Activated CD4-positive, alpha-beta T cell treated with anti-CD3 and anti-CD28 coated beads, Interleukin-2, amount 50 U/mL, for 24 hours (primary cell): ENCODE results near the gene MRI1.

Experiments
- DNase-seq, 2 donors: peaks; one replicate each; pipeline ENCODE4 v3.0.0-alpha.2; 2020; ENCODE audit warnings: low read depth in 1 of 2, low spot score in 1 of 2

Gene MRI1

GRCh38 chr19:13821292-13821691 is 57.0 kb downstream of the MRI1 start:
- no peak for DNase-seq

- DNase-seq, result no peak
Measured at GRCh38 chr19:13823256-13823655, 58.9 kb downstream of the MRI1 start.
